HFF-Myc (cell line): Measurements from ENCODE around the gene WNT5B.

Experiments
- DNase-seq: peaks from one replicate; pipeline ENCODE4 v3.0.0-alpha.2; 2011; ENCODE audit warnings: low read depth; ENCODE audit errors: extremely low read depth
- H3K4me3 ChIP-seq: replicated peaks from 2 replicates; pipeline ENCODE4 v1.5.1; 2011; ENCODE audit warnings: low read depth, mild to moderate bottlenecking, control low read depth, low read length
- CTCF ChIP-seq: IDR thresholded peaks from 2 replicates; pipeline ENCODE4 v1.5.1; 2012; ENCODE audit warnings: mild to moderate bottlenecking, low read depth, low read length, control low read depth; ENCODE audit errors: missing control alignments

WNT5B gene

GRCh38 chr12:1695886-1696670 lies 67.0 kb downstream of the WNT5B start:
- DNase-seq, result no peak
- TF ChIP-seq CTCF, result no peak

GRCh38 chr12:1696800-1697199 lies 67.8 kb downstream of the WNT5B start:
- no peak overlapping the region for H3K4me3 ChIP-seq
- no peak for TF ChIP-seq CTCF
- no peak for DNase-seq

More at GRCh38 chr12:1695886-1696670, 67.0 kb downstream of the WNT5B start:
- no peak overlapping the region for H3K4me3 ChIP-seq
